H9 (cell line): ENCODE data around the gene CYP19A1. TPM values are rescaled to one million over a fixed set of nuclear protein-coding genes. Genes with fewer than 3 reads are reported as not detected.

ENCODE experiments used
- DNase-seq: peaks from one replicate; pipeline ENCODE4 v3.0.0-alpha.2; 2017
- H2AFZ ChIP-seq: one replicate; pipeline ENCODE4 v1.6.1; 2013; ENCODE audit warnings: mild to moderate bottlenecking, low read length, control low read depth, moderate library complexity
- H2AK5ac ChIP-seq: 2 replicates; pipeline ENCODE4 v1.6.1; 2013; ENCODE audit warnings: low read length, control low read depth, mixed read lengths; ENCODE audit not compliant: insufficient read length
- H2BK120ac ChIP-seq: one replicate; pipeline ENCODE4 v1.6.1; 2013; ENCODE audit warnings: low read depth, mild to moderate bottlenecking, low read length, control low read depth, inconsistent platforms; ENCODE audit not compliant: poor library complexity, severe bottlenecking
- H2BK12ac ChIP-seq: 2 replicates; pipeline ENCODE4 v1.6.1; 2013; ENCODE audit warnings: low read length, control low read depth, mixed read lengths, low read depth; ENCODE audit not compliant: insufficient read length
- H2BK15ac ChIP-seq: 2 replicates; pipeline ENCODE4 v1.6.1; 2013; ENCODE audit warnings: low read depth, low read length, control low read depth
- H2BK20ac ChIP-seq: one replicate; pipeline ENCODE4 v1.6.1; 2013; ENCODE audit warnings: low read depth, mild to moderate bottlenecking, low read length, control low read depth, inconsistent platforms; ENCODE audit not compliant: poor library complexity, severe bottlenecking
- H2BK5ac ChIP-seq: 2 replicates; pipeline ENCODE4 v1.6.1; 2013; ENCODE audit warnings: low read length, control low read depth, mixed read lengths; ENCODE audit not compliant: insufficient read length
- H3K14ac ChIP-seq: 2 replicates; pipeline ENCODE4 v1.6.1; 2013; ENCODE audit warnings: low read length, control low read depth; ENCODE audit not compliant: insufficient read depth
- H3K18ac ChIP-seq: 2 replicates; pipeline ENCODE4 v1.6.1; 2013; ENCODE audit warnings: low read depth, mild to moderate bottlenecking, mixed read lengths, low read length, control low read depth; ENCODE audit not compliant: insufficient read length
- H3K23ac ChIP-seq: 2 replicates; pipeline ENCODE4 v1.6.1; 2013; ENCODE audit warnings: low read length, control low read depth, mixed read lengths, low read depth; ENCODE audit not compliant: insufficient read length
- H3K23me2 ChIP-seq: 2 replicates; pipeline ENCODE4 v1.6.1; 2013; ENCODE audit warnings: low read depth, mild to moderate bottlenecking, mixed read lengths, low read length, control low read depth; ENCODE audit not compliant: insufficient read length, poor library complexity, severe bottlenecking
- H3K27ac ChIP-seq: 2 replicates; pipeline ENCODE4 v1.5.1; 2013; ENCODE audit warnings: low read length, control low read depth, mixed read lengths, low read depth; ENCODE audit not compliant: insufficient read length
- H3K27me3 ChIP-seq: 2 replicates; pipeline ENCODE4 v1.6.1; 2013; ENCODE audit warnings: low read length, control low read depth, inconsistent platforms; ENCODE audit not compliant: insufficient read depth
- H3K4ac ChIP-seq: 2 replicates; pipeline ENCODE4 v1.6.1; 2013; ENCODE audit warnings: low read depth, mild to moderate bottlenecking, control low read depth, inconsistent platforms, low read length, moderate library complexity
- H3K4me1 ChIP-seq: 2 replicates; pipeline ENCODE4 v1.6.1; 2013; ENCODE audit warnings: low read length, control low read depth, inconsistent platforms; ENCODE audit not compliant: insufficient read depth
- H3K4me2 ChIP-seq: 2 replicates; pipeline ENCODE4 v1.6.1; 2013; ENCODE audit warnings: low read length, control low read depth, mixed read lengths; ENCODE audit not compliant: insufficient read length, insufficient read depth
- H3K56ac ChIP-seq: 2 replicates; pipeline ENCODE4 v1.6.1; 2013; ENCODE audit warnings: low read depth, mild to moderate bottlenecking, mixed read lengths, low read length, control low read depth; ENCODE audit not compliant: insufficient read length
- H3K79me1 ChIP-seq: 2 replicates; pipeline ENCODE4 v1.6.1; 2013; ENCODE audit warnings: low read depth, mild to moderate bottlenecking, moderate library complexity, low read length, control low read depth, inconsistent platforms; ENCODE audit not compliant: insufficient read depth, poor library complexity, severe bottlenecking
- H3K79me2 ChIP-seq: 2 replicates; pipeline ENCODE4 v1.6.1; 2013; ENCODE audit warnings: low read length, control low read depth, inconsistent platforms; ENCODE audit not compliant: insufficient read depth
- H3K9ac ChIP-seq: 2 replicates; pipeline ENCODE4 v1.6.1; 2013; ENCODE audit warnings: low read length, control low read depth, mixed read lengths; ENCODE audit not compliant: insufficient read length; ENCODE audit errors: extremely low read depth
- H3K9me3 ChIP-seq: one replicate; pipeline ENCODE4 v1.6.1; 2013; ENCODE audit warnings: low read depth, low read length, inconsistent platforms; ENCODE audit not compliant: control insufficient read depth
- H3T11ph ChIP-seq: one replicate; pipeline ENCODE4 v1.6.1; 2013; ENCODE audit warnings: mild to moderate bottlenecking, low read length, control low read depth, inconsistent platforms
- H4K20me1 ChIP-seq: one replicate; pipeline ENCODE4 v1.6.1; 2013; ENCODE audit not compliant: control insufficient read depth, insufficient read length, insufficient read depth
- H4K5ac ChIP-seq: 2 replicates; pipeline ENCODE4 v1.6.1; 2013; ENCODE audit warnings: low read depth, mild to moderate bottlenecking, mixed read lengths, low read length, control low read depth; ENCODE audit not compliant: insufficient read length
- H4K8ac ChIP-seq: replicated peaks from 2 replicates; pipeline ENCODE4 v1.6.1; 2013; ENCODE audit warnings: low read length, control low read depth, mixed read lengths, low read depth; ENCODE audit not compliant: insufficient read length
- H4K91ac ChIP-seq: 2 replicates; pipeline ENCODE4 v1.6.1; 2013; ENCODE audit warnings: low read depth, mild to moderate bottlenecking, moderate library complexity, mixed read lengths, low read length, control low read depth; ENCODE audit not compliant: insufficient read length
- H3K27ac Mint-ChIP-seq, 3 experiments: 2 replicates in 2 of 3; 3 replicates in 1 of 3; pipeline ENCODE4 v1.8.0; 2020 to 2021; ENCODE audit warnings: mixed read lengths in 3 of 3, mild to moderate bottlenecking in 1 of 3, moderate library complexity in 1 of 3
- H3K27me3 Mint-ChIP-seq: 2 replicates; pipeline ENCODE4 v1.8.0; 2021; ENCODE audit warnings: low read depth, mild to moderate bottlenecking, moderate library complexity, mixed read lengths
- H3K36me3 Mint-ChIP-seq, 3 experiments: 2 replicates in 2 of 3; 3 replicates in 1 of 3; pipeline ENCODE4 v1.8.0; 2020 to 2021; ENCODE audit warnings: low read depth in 3 of 3, mixed read lengths in 3 of 3; ENCODE audit not compliant: insufficient read depth in 1 of 3
- H3K4me1 Mint-ChIP-seq, 2 experiments: 2 replicates each; pipeline ENCODE4 v1.8.0; 2020; ENCODE audit warnings: mixed read lengths in 2 of 2
- H3K4me3 Mint-ChIP-seq, 2 experiments: 2 replicates in 1 of 2; 3 replicates in 1 of 2; pipeline ENCODE4 v1.8.0; 2020 to 2021; ENCODE audit warnings: mild to moderate bottlenecking in 2 of 2, mixed read lengths in 2 of 2, moderate library complexity in 1 of 2
- H3K9me3 Mint-ChIP-seq, 2 experiments: 2 replicates in 1 of 2; 3 replicates in 1 of 2; pipeline ENCODE4 v1.8.0; 2020; ENCODE audit warnings: mild to moderate bottlenecking in 2 of 2, mixed read lengths in 2 of 2, moderate library complexity in 1 of 2
- whole genome bisulfite sequencing: extraction: QIAGEN DNeasy Blood & Tissue Kit; methylation state at CpG from one replicate; pipeline ENCODE4 v1.1.7; 2013; ENCODE audit warnings: missing lambda C conversion rate, low lambda C conversion rate, mixed read lengths; ENCODE audit not compliant: insufficient read length; ENCODE audit errors: extremely low coverage; 5-methylcytosine and 5-hydroxymethylcytosine counted together
- total RNA-seq: library from RNA; stranded (reverse); gene quantifications from 2 replicates; pipeline ENCODE4 v1.2.1, GENCODE V29; 2021
- TF ChIP-seq, protein P1 (sequence below): fragments of 200-600 bp; sonication (generic); conservative IDR thresholded peaks from 3 replicates; pipeline ENCODE4 v1.8.0; 2021; ENCODE audit warnings: antibody characterized with exemption, mild to moderate bottlenecking

The CYP19A1 gene
- total RNA-seq, 1 experiment from 2014 or later = not detected

DNA sequence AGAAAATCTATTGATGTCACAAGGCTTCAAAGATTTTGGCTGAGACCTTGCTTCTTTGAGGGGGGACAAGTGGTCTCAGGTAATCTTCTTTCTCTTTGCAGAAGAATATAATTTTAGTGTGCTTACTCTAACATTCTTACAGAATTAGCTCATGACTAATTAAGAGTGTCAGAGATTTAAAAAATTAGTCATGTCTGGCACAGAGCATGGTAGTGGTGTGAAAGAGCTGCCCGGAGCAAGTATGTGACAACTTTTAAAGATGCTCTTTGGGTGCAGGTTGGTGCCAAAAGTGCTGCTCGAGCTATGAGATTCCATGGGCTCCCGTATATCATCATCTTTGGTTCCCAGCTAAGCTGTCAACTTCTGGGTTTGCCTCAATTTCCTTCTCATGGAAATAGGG lies 31.1 kb downstream of the CYP19A1 start:
- no peak overlapping the region for H3K27ac Mint-ChIP-seq
- H3K23ac ChIP-seq = no peak overlapping the region
- no peak overlapping the region for H2AFZ ChIP-seq
- no peak overlapping the region for H3K56ac ChIP-seq
- H3K4me3 Mint-ChIP-seq = no peak overlapping the region
- H2BK20ac ChIP-seq = no peak overlapping the region
- no peak overlapping the region for H4K91ac ChIP-seq
- TF ChIP-seq, protein P1, sequence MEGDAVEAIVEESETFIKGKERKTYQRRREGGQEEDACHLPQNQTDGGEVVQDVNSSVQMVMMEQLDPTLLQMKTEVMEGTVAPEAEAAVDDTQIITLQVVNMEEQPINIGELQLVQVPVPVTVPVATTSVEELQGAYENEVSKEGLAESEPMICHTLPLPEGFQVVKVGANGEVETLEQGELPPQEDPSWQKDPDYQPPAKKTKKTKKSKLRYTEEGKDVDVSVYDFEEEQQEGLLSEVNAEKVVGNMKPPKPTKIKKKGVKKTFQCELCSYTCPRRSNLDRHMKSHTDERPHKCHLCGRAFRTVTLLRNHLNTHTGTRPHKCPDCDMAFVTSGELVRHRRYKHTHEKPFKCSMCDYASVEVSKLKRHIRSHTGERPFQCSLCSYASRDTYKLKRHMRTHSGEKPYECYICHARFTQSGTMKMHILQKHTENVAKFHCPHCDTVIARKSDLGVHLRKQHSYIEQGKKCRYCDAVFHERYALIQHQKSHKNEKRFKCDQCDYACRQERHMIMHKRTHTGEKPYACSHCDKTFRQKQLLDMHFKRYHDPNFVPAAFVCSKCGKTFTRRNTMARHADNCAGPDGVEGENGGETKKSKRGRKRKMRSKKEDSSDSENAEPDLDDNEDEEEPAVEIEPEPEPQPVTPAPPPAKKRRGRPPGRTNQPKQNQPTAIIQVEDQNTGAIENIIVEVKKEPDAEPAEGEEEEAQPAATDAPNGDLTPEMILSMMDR = no peak
- no peak overlapping the region for H2BK120ac ChIP-seq
- H3K9me3 ChIP-seq = no peaks in the 10 kb centered on the region
- no peak overlapping the region for H3K9ac ChIP-seq
- H4K5ac ChIP-seq = no peak overlapping the region
- peaks cover 20% of the 10 kb centered on the region for H3K27me3 Mint-ChIP-seq
- H2AK5ac ChIP-seq = no peak overlapping the region
- no peaks in the 10 kb centered on the region for H3K36me3 Mint-ChIP-seq
- H3K79me1 ChIP-seq = no peaks in the 10 kb centered on the region
- H3K4ac ChIP-seq = no peak overlapping the region
- H3K14ac ChIP-seq = no peak overlapping the region
- H2BK15ac ChIP-seq = no peak overlapping the region
- no CpG with 5 or more reads among the region's 3 CpGs for WGBS
- no peak overlapping the region for H3K27ac ChIP-seq
- H3K4me2 ChIP-seq = no peak overlapping the region
- no peaks in the 10 kb centered on the region for H3K79me2 ChIP-seq
- no peak for DNase-seq
- peaks cover 0 to 2% of the 10 kb centered on the region in 2 experiments; a peak in 1 of 4 replicates for H3K4me1 Mint-ChIP-seq
- H2BK5ac ChIP-seq = no peak overlapping the region
- H3K23me2 ChIP-seq = no peaks in the 10 kb centered on the region
- H3K18ac ChIP-seq = no peak overlapping the region
- no peaks in the 10 kb centered on the region for H3K27me3 ChIP-seq
- H4K8ac ChIP-seq = no peak overlapping the region
- no peaks in the 10 kb centered on the region for H4K20me1 ChIP-seq
- no peak overlapping the region for H3T11ph ChIP-seq
- H3K4me1 ChIP-seq = no peaks in the 10 kb centered on the region
- no peaks in the 10 kb centered on the region for H3K9me3 Mint-ChIP-seq
- H2BK12ac ChIP-seq = no peak overlapping the region
